Kidney (tissue), 14 donors: ENCODE measurements around the gene NAALADL1. TPM values are rescaled to one million over a fixed set of nuclear protein-coding genes. Genes with fewer than 3 reads are reported as not detected.
"Not testable (repeated sequence)": the region's sequence is repeated elsewhere in the genome, so short reads cannot be mapped to it uniquely, and the experiment has no call there.

Experiments
- DNase-seq, 5 donors: peaks; one replicate each; pipeline ENCODE4 v3.0.0-alpha.2; 2013 to 2020
- FAIRE-seq: peaks from 2 replicates; lab custom pipeline; 2012; peaks lifted over from hg19 to GRCh38; lab: Jason Lieb, UNC
- H3K27ac ChIP-seq, 2 donors: one replicate each; pipeline ENCODE4 v1.7.0; 2013; ENCODE audit warnings: low read depth in 2 of 2, low read length in 2 of 2, inconsistent platforms in 1 of 2
- H3K27me3 ChIP-seq: one replicate; pipeline ENCODE4 v1.7.1; 2013; ENCODE audit warnings: low read length, inconsistent platforms; ENCODE audit not compliant: control insufficient read depth, insufficient read depth
- H3K36me3 ChIP-seq, 3 donors: one replicate each; pipeline versions ENCODE4 v1.7.0 to v1.7.1; 2013; ENCODE audit warnings: low read length in 3 of 3, control low read depth in 1 of 3, inconsistent platforms in 1 of 3; ENCODE audit not compliant: insufficient read depth in 3 of 3, control insufficient read depth in 2 of 3
- H3K4me1 ChIP-seq, 3 donors: one replicate each; pipeline versions ENCODE4 v1.7.0 to v1.7.1; 2013; ENCODE audit warnings: low read length in 3 of 3, inconsistent platforms in 1 of 3, low read depth in 1 of 3; ENCODE audit not compliant: control insufficient read depth in 2 of 3, insufficient read depth in 2 of 3
- H3K4me3 ChIP-seq, 3 donors: one replicate each; pipeline versions ENCODE4 v1.7.0 to v1.8.1; 2013; ENCODE audit warnings: low read length in 3 of 3, control low read depth in 1 of 3, inconsistent platforms in 1 of 3
- H3K9ac ChIP-seq, 3 donors: one replicate each; pipeline versions ENCODE4 v1.7.0 to v1.7.1; 2013; ENCODE audit warnings: low read length in 3 of 3, control low read depth in 1 of 3, inconsistent platforms in 1 of 3
- H3K9me3 ChIP-seq, 3 donors: one replicate each; pipeline versions ENCODE4 v1.7.0 to v1.7.1; 2013; ENCODE audit warnings: low read length in 3 of 3, control low read depth in 1 of 3, inconsistent platforms in 1 of 3; ENCODE audit not compliant: control insufficient read depth in 2 of 3, insufficient read depth in 1 of 3
- CTCF ChIP-seq: IDR thresholded peaks from 3 replicates; pipeline ENCODE4 v1.5.1; 2012; ENCODE audit warnings: mild to moderate bottlenecking, moderate library complexity, borderline replicate concordance; ENCODE audit not compliant: insufficient read depth; ENCODE audit errors: extremely low read depth
- intact Hi-C: fragments of 100-400 bp; cut with DNase I; formaldehyde crosslinking; loops from one replicate; pipeline ENCODE4 v1.11.1; 2022
- polyA plus RNA-seq: library from polyadenylated mRNA; stranded (reverse); fragments of 350-450 nt; fragmentation: Illumina TruSeq; extraction: RNeasy Lipid Tissue Mini Kit (QIAGEN cat#74804); gene quantifications from one replicate; pipeline ENCODE4 v1.2.3, GENCODE V29; 2014; ENCODE audit warnings: low read depth, low replicate concordance; ENCODE audit not compliant: insufficient read depth
- total RNA-seq: library from RNA; stranded (reverse); fragmentation: NEBNext Ultra II Directional; extraction: Animal tissue kit (Norgen Biotek cat#: 25700); gene quantifications from one replicate; pipeline ENCODE4 v1.2.1, GENCODE V29; 2021
- donor health status: control.
- donor health status: control.
- donor health status: control.
- donor health status: control.
- donor health status: control.
- donor health status: DM: yes; HTN: yes; CAD: no.
- donor health status: Normal renal cell carcinoma (clear cell type).

The NAALADL1 gene
- total and polyA plus RNA-seq, 2 donors from 2014 or later, result 9.4 to 17.1 TPM

- no peak for FAIRE-seq
- no peaks in the 10 kb centered on the region for H3K9me3 ChIP-seq
- TF ChIP-seq CTCF, result peak; percentile 55
- peak within 1 kb of the TSS; percentile 88 to 93 for H3K27ac ChIP-seq
- H3K27me3 ChIP-seq, result no peaks in the 10 kb centered on the region
- H3K36me3 ChIP-seq, result peaks cover 0 to 6% (median 5%) of the 10 kb centered on the region in 3 donors
- intact Hi-C loops, result no loop called here
- peaks cover 0 to 9% (median 3%) of the 10 kb centered on the region in 3 donors for H3K4me1 ChIP-seq
- peak; percentile 95 to 99 (median 97) for DNase-seq
- H3K9ac ChIP-seq, result peak within 1 kb of the TSS; percentile 54 to 71 (median 54)
- peak within 1 kb of the TSS; percentile 64 to 80 (median 68) for H3K4me3 ChIP-seq
These were observed 30.9 kb downstream of the NAALADL1 start, which contains the start of gene SNX15 for GRCh38 chr11:65027213-65028067. Gene SNX15 (plus strand): TSS chr11:65027439. CDS start chr11:65027538, 99 bp downstream.

GRCh38 chr11:65026810-65027209, 31.5 kb downstream of the NAALADL1 start:
- DNase-seq (no peak), FAIRE-seq (no peak)
- H3K36me3 ChIP-seq, result peaks cover 0 to 1% (median 1%) of the 10 kb centered on the region in 3 donors
- no peak for TF ChIP-seq CTCF
- peak overlapping the region; percentile 64 to 80 (median 68) for H3K4me3 ChIP-seq
- H3K9me3 ChIP-seq, result no peaks in the 10 kb centered on the region
- peak overlapping the region; percentile 54 to 71 (median 54) for H3K9ac ChIP-seq
- peak overlapping the region; percentile 65 to 88 for H3K27ac ChIP-seq
- peaks cover 0 to 9% (median 3%) of the 10 kb centered on the region in 3 donors for H3K4me1 ChIP-seq
- intact Hi-C loops, result no loop called here
- no peaks in the 10 kb centered on the region for H3K27me3 ChIP-seq

- H3K27me3 ChIP-seq, intact Hi-C loops, H3K9me3 ChIP-seq: not testable (repeated sequence)
These were observed 34.9 kb downstream of the NAALADL1 start for GRCh38 chr11:65023502-65023901.

GRCh38 chr11:65021509-65021908, 36.8 kb downstream of the NAALADL1 start:
- DNase-seq, result no peak
- Histone ChIP-seq H3K27ac (no peak overlapping the region), H3K36me3 (peaks cover 2 to 8% (median 6%) of the 10 kb centered on the region in 3 donors), H3K4me3 (no peak overlapping the region), H3K9ac (no peak overlapping the region), H3K9me3 (no peaks in the 10 kb centered on the region), H3K4me1 (peaks cover 0 to 4% (median 0%) of the 10 kb centered on the region in 3 donors), H3K27me3 (no peaks in the 10 kb centered on the region)
- FAIRE-seq, result no peak
- no peak for TF ChIP-seq CTCF
- intact Hi-C loops, result no loop called here

More at GRCh38 chr11:65023502-65023901, 34.9 kb downstream of the NAALADL1 start:
- H3K9ac ChIP-seq, FAIRE-seq, DNase-seq, H3K36me3 ChIP-seq, H3K4me3 ChIP-seq, H3K4me1 ChIP-seq, H3K27ac ChIP-seq: not testable (repeated sequence)
